Keratinocyte (primary cell): ENCODE data around the gene NCAM2. TPM values are rescaled to one million over a fixed set of nuclear protein-coding genes. Genes with fewer than 3 reads are reported as not detected.

Experiments
- DNase-seq: peaks from one replicate; pipeline ENCODE4 v3.0.0-alpha.2; 2011; ENCODE audit warnings: low read depth, missing footprints, low spot score
- FAIRE-seq: peaks from 2 replicates; lab custom pipeline; 2011; peaks lifted over from hg19 to GRCh38; lab: Jason Lieb, UNC
- H2AFZ ChIP-seq: 2 replicates; pipeline ENCODE4 v1.6.0; 2012; ENCODE audit warnings: low read length, control low read depth, inconsistent platforms; ENCODE audit not compliant: control insufficient read depth
- H3K27ac ChIP-seq: 2 replicates; pipeline ENCODE4 v1.5.1; 2011; ENCODE audit warnings: low read length; ENCODE audit not compliant: control insufficient read depth, insufficient read depth
- H3K27me3 ChIP-seq: 3 replicates; pipeline ENCODE4 v1.6.0; 2011; ENCODE audit warnings: low read length; ENCODE audit not compliant: control insufficient read depth, insufficient read depth; ENCODE audit errors: extremely low read depth
- H3K36me3 ChIP-seq, 2 experiments: 2 replicates in 1 of 2; 3 replicates in 1 of 2; pipeline ENCODE4 v1.5.1; 2011; ENCODE audit warnings: low read length in 2 of 2, mild to moderate bottlenecking in 1 of 2; ENCODE audit not compliant: control insufficient read depth in 2 of 2, insufficient read depth in 2 of 2; ENCODE audit errors: extremely low read depth in 1 of 2
- H3K4me1 ChIP-seq: 3 replicates; pipeline ENCODE4 v1.5.1; 2011; ENCODE audit warnings: low read length; ENCODE audit not compliant: control insufficient read depth, insufficient read depth; ENCODE audit errors: extremely low read depth
- H3K4me2 ChIP-seq: 3 replicates; pipeline ENCODE4 v1.6.0; 2011; ENCODE audit warnings: low read depth, low read length; ENCODE audit not compliant: control insufficient read depth, insufficient read depth; ENCODE audit errors: extremely low read depth
- H3K4me3 ChIP-seq, 3 experiments: fragments of 200-600 bp in 1 of 3; sonication (generic) in 1 of 3; 2 replicates in 2 of 3; 3 replicates in 1 of 3; pipeline ENCODE4 v1.5.1; 2011 to 2016; ENCODE audit warnings: low read length in 3 of 3, mild to moderate bottlenecking in 3 of 3, control low read depth in 2 of 3, inconsistent platforms in 1 of 3, low read depth in 1 of 3, mixed read lengths in 1 of 3, mixed run types in 1 of 3, moderate library complexity in 1 of 3; ENCODE audit not compliant: control insufficient read depth in 2 of 3, insufficient read depth in 2 of 3; ENCODE audit errors: extremely low read depth in 1 of 3
- H3K79me2 ChIP-seq: 2 replicates; pipeline ENCODE4 v1.6.0; 2012; ENCODE audit warnings: low read length; ENCODE audit not compliant: control insufficient read depth, insufficient read depth
- H3K9ac ChIP-seq: 3 replicates; pipeline ENCODE4 v1.6.0; 2011; ENCODE audit warnings: low read length; ENCODE audit not compliant: control insufficient read depth, insufficient read depth; ENCODE audit errors: extremely low read depth
- H3K9me1 ChIP-seq: 3 replicates; pipeline ENCODE4 v1.6.0; 2011; ENCODE audit warnings: low read length; ENCODE audit not compliant: control insufficient read depth, insufficient read depth; ENCODE audit errors: extremely low read depth
- H3K9me3 ChIP-seq: 2 replicates; pipeline ENCODE4 v1.5.1; 2012; ENCODE audit warnings: low read depth, low read length; ENCODE audit not compliant: control insufficient read depth
- H4K20me1 ChIP-seq: 3 replicates; pipeline ENCODE4 v1.6.0; 2011; ENCODE audit warnings: low read length; ENCODE audit not compliant: control insufficient read depth, insufficient read depth; ENCODE audit errors: extremely low read depth
- EZH2 ChIP-seq: IDR thresholded peaks from one replicate; pipeline ENCODE4 v1.6.1; 2012; ENCODE audit warnings: inconsistent platforms, mild to moderate bottlenecking, low read length, moderate library complexity
- dilution Hi-C: fragments of 300-500 bp; cut with MboI; formaldehyde crosslinking; loops from one replicate; pipeline ENCODE4 v1.7.0; 2020; ENCODE audit warnings: low sequenced_read_pairs; ENCODE audit not compliant: extremely low pct_ligation_motif_present
- polyA plus RNA-seq, 5 experiments: library from polyadenylated mRNA; depleted of rRNA in 3 of 5; stranded (reverse) in 3 of 5; stranded (forward) in 1 of 5; unstranded in 1 of 5; fragments of >200 nt; gene quantifications; 1 replicate in 1 of 5; 2 replicates in 3 of 5; 3 replicates in 1 of 5; pipeline versions ENCODE4 v1.2.1 to v1.2.3, GENCODE V29; 2011 to 2012; ENCODE audit warnings: missing spikeins in 2 of 5, low read depth in 1 of 5, low replicate concordance in 1 of 5
- TF ChIP-seq, protein P1 (sequence below), 3 experiments: IDR thresholded peaks in 1 of 3; conservative IDR thresholded peaks in 1 of 3; optimal IDR thresholded peaks in 1 of 3; 2 replicates in 2 of 3; 3 replicates in 1 of 3; pipeline versions ENCODE3 to v1.5.1; 2011; ENCODE audit warnings: low read length in 3 of 3, mild to moderate bottlenecking in 3 of 3, moderate library complexity in 2 of 3, control low read depth in 1 of 3, inconsistent platforms in 1 of 3; ENCODE audit not compliant: insufficient read depth in 2 of 3; ENCODE audit errors: extremely low read depth in 1 of 3

The NCAM2 gene
- polyA plus RNA-seq, 1 donor (not counting 4 experiments of a cell fraction or from before 2014, with no cell fraction given), result 0.16 TPM

- H2AFZ ChIP-seq, result no peak overlapping the region
- H4K20me1 ChIP-seq, result no peaks in the 10 kb centered on the region
- no peak overlapping the region for H3K27ac ChIP-seq
- TF ChIP-seq, protein P1, sequence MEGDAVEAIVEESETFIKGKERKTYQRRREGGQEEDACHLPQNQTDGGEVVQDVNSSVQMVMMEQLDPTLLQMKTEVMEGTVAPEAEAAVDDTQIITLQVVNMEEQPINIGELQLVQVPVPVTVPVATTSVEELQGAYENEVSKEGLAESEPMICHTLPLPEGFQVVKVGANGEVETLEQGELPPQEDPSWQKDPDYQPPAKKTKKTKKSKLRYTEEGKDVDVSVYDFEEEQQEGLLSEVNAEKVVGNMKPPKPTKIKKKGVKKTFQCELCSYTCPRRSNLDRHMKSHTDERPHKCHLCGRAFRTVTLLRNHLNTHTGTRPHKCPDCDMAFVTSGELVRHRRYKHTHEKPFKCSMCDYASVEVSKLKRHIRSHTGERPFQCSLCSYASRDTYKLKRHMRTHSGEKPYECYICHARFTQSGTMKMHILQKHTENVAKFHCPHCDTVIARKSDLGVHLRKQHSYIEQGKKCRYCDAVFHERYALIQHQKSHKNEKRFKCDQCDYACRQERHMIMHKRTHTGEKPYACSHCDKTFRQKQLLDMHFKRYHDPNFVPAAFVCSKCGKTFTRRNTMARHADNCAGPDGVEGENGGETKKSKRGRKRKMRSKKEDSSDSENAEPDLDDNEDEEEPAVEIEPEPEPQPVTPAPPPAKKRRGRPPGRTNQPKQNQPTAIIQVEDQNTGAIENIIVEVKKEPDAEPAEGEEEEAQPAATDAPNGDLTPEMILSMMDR (optimal IDR thresholded peaks at IDR 0.05 in 1 of 3, IDR thresholded peaks at IDR 0.05 in 1 of 3, conservative IDR thresholded peaks at IDR 0.05 in 1 of 3; ENCODE audit: extremely low read depth in 1 of 3, insufficient read depth in 2 of 3, low read length in 3 of 3), result no peak
- no peak for TF ChIP-seq EZH2
- H3K4me3 ChIP-seq, result no peak overlapping the region
- no peaks in the 10 kb centered on the region for H3K9me1 ChIP-seq
- no peaks in the 10 kb centered on the region for H3K36me3 ChIP-seq
- H3K79me2 ChIP-seq, result no peaks in the 10 kb centered on the region
- no peaks in the 10 kb centered on the region for H3K27me3 ChIP-seq
- no peak overlapping the region for H3K4me2 ChIP-seq
- no peak overlapping the region for H3K9ac ChIP-seq
- DNase-seq (no peak), FAIRE-seq (no peak)
- dilution Hi-C loops, result no loop called here
- no peaks in the 10 kb centered on the region for H3K4me1 ChIP-seq
- no peaks in the 10 kb centered on the region for H3K9me3 ChIP-seq
Measured at GRCh38 chr21:21175798-21176334, 177.7 kb downstream of the NCAM2 start.

- Histone ChIP-seq H2AFZ (no peak overlapping the region), H4K20me1 (no peaks in the 10 kb centered on the region), H3K4me2 (no peak overlapping the region), H3K4me3 (no peak overlapping the region), H3K9ac (no peak overlapping the region), H3K27me3 (no peaks in the 10 kb centered on the region), H3K9me3 (no peaks in the 10 kb centered on the region), H3K4me1 (no peaks in the 10 kb centered on the region), H3K9me1 (no peaks in the 10 kb centered on the region), H3K27ac (no peak overlapping the region), H3K36me3 (no peaks in the 10 kb centered on the region), H3K79me2 (no peaks in the 10 kb centered on the region)
- no peak for FAIRE-seq
- DNase-seq, result no peak
- dilution Hi-C loops, result no loop called here
- TF ChIP-seq EZH2, result no peak
- TF ChIP-seq, protein P1 (optimal IDR thresholded peaks at IDR 0.05 in 1 of 3, IDR thresholded peaks at IDR 0.05 in 1 of 3, conservative IDR thresholded peaks at IDR 0.05 in 1 of 3; ENCODE audit: extremely low read depth in 1 of 3, insufficient read depth in 2 of 3, low read length in 3 of 3), result no peak
Measured at GRCh38 chr21:21177353-21177986, 179.3 kb downstream of the NCAM2 start.
